WTC11 (cell line): ENCODE measurements around the gene MICAL2. TPM values are rescaled to one million over a fixed set of nuclear protein-coding genes. Genes with fewer than 3 reads are reported as not detected.

Experiments used
- ATAC-seq: fragments of 200-7000 bp; cut with Tn5 transposase; 2 replicates; pipeline ENCODE4 v1.10.0; 2021; ENCODE audit warnings: mild to moderate bottlenecking, moderate library complexity
- CTCF ChIA-PET: fragments of 300-600 bp; sonication (Branson Sonifier 250); formaldehyde crosslinking; loops from one replicate; lab custom pipeline; 2021; ENCODE audit warnings: antibody characterized with exemption; lab: Charles Lee
- POLR2A ChIA-PET: fragments of 350-600 bp; sonication (Branson Sonifier 250); formaldehyde crosslinking; loops from one replicate; lab custom pipeline; 2021; ENCODE audit warnings: antibody characterized with exemption; lab: Charles Lee
- DNase-seq: peaks from one replicate; pipeline ENCODE4 v3.0.0; 2021; ENCODE audit warnings: low spot score
- H3K27ac Mint-ChIP-seq: 2 replicates; pipeline ENCODE4 v1.8.0; 2021; ENCODE audit warnings: mixed read lengths
- H3K27me3 Mint-ChIP-seq: 2 replicates; pipeline ENCODE4 v1.8.0; 2021; ENCODE audit warnings: low read depth, mild to moderate bottlenecking, moderate library complexity, mixed read lengths
- H3K36me3 Mint-ChIP-seq: 2 replicates; pipeline ENCODE4 v1.8.0; 2021; ENCODE audit warnings: mixed read lengths
- H3K4me1 Mint-ChIP-seq: 2 replicates; pipeline ENCODE4 v1.8.0; 2022; ENCODE audit warnings: mixed read lengths
- H3K4me3 Mint-ChIP-seq: 2 replicates; pipeline ENCODE4 v1.8.0; 2021; ENCODE audit warnings: mild to moderate bottlenecking, moderate library complexity, mixed read lengths
- H3K9me3 Mint-ChIP-seq: 2 replicates; pipeline ENCODE4 v1.8.0; 2021; ENCODE audit warnings: mixed read lengths
- ATF2 ChIP-seq: sonication (generic); formaldehyde crosslinking; IDR thresholded peaks from 2 replicates; pipeline ENCODE4 v1.8.1; 2022; ENCODE audit warnings: low read depth, missing genetic modification reagents, borderline replicate concordance
- CREB1 ChIP-seq: sonication (generic); formaldehyde crosslinking; IDR thresholded peaks from 2 replicates; pipeline ENCODE4 v1.8.0; 2023; ENCODE audit warnings: mild to moderate bottlenecking, missing genetic modification reagents
- FOXJ3 ChIP-seq: sonication (generic); formaldehyde crosslinking; IDR thresholded peaks from 2 replicates; pipeline ENCODE4 v1.9.0; 2021; ENCODE audit warnings: missing genetic modification reagents, mild to moderate bottlenecking, borderline replicate concordance
- GABPB1 ChIP-seq: sonication (generic); formaldehyde crosslinking; IDR thresholded peaks from 2 replicates; pipeline ENCODE4 v1.8.1; 2023; ENCODE audit warnings: mild to moderate bottlenecking, missing genetic modification reagents
- GRHL2 ChIP-seq: fragments of 250-450 bp; sonication (Bioruptor Pico); IDR thresholded peaks from 2 replicates; pipeline ENCODE4 v1.8.0; 2022; ENCODE audit warnings: mild to moderate bottlenecking, moderate library complexity; ENCODE audit not compliant: insufficient replicate concordance, severe bottlenecking
- HMGA2 ChIP-seq: fragments of 250-450 bp; sonication (Bioruptor Pico); IDR thresholded peaks from 2 replicates; pipeline ENCODE4 v1.4.0; 2021; ENCODE audit warnings: mild to moderate bottlenecking, moderate library complexity
- RORB ChIP-seq: fragments of 250-450 bp; sonication (Bioruptor Pico); IDR thresholded peaks from 2 replicates; pipeline ENCODE4 v1.9.0; 2021; ENCODE audit warnings: mild to moderate bottlenecking
- STAT6 ChIP-seq: sonication (generic); formaldehyde crosslinking; conservative IDR thresholded peaks from 2 replicates; pipeline ENCODE4 v1.8.1; 2023; ENCODE audit warnings: mild to moderate bottlenecking, low read depth, missing genetic modification reagents, moderate library complexity
- ZBTB43 ChIP-seq: sonication (generic); formaldehyde crosslinking; IDR thresholded peaks from 2 replicates; pipeline ENCODE4 v1.8.1; 2023; ENCODE audit warnings: mild to moderate bottlenecking, missing genetic modification reagents
- ZNF121 ChIP-seq: sonication (generic); formaldehyde crosslinking; IDR thresholded peaks from 2 replicates; pipeline ENCODE4 v1.8.0; 2023; ENCODE audit warnings: missing genetic modification reagents
- total RNA-seq: library from RNA; stranded (reverse); gene quantifications from 3 replicates; pipeline ENCODE4 v1.2.3, GENCODE V29; 2021
- TF ChIP-seq, protein P1 (sequence below): sonication (generic); formaldehyde crosslinking; IDR thresholded peaks from 2 replicates; pipeline ENCODE4 v1.8.0; 2023; ENCODE audit warnings: missing genetic modification reagents, mild to moderate bottlenecking, borderline replicate concordance
- TF ChIP-seq, protein P2 (sequence below): sonication (generic); formaldehyde crosslinking; IDR thresholded peaks from 2 replicates; pipeline ENCODE4 v1.8.0; 2022; ENCODE audit warnings: mild to moderate bottlenecking, missing genetic modification reagents
- TF ChIP-seq, protein P3 (sequence below): sonication (generic); formaldehyde crosslinking; IDR thresholded peaks from 2 replicates; pipeline ENCODE4 v1.8.1; 2022; ENCODE audit warnings: mild to moderate bottlenecking, missing genetic modification reagents, moderate library complexity, borderline replicate concordance
- TF ChIP-seq, protein P4 (sequence below): fragments of 250-450 bp; sonication (Bioruptor Pico); IDR thresholded peaks from 2 replicates; pipeline ENCODE4 v1.9.0; 2021; ENCODE audit warnings: mild to moderate bottlenecking

Gene MICAL2
- total RNA-seq, 1 experiment from 2014 or later, result 3.1 TPM

DNA sequence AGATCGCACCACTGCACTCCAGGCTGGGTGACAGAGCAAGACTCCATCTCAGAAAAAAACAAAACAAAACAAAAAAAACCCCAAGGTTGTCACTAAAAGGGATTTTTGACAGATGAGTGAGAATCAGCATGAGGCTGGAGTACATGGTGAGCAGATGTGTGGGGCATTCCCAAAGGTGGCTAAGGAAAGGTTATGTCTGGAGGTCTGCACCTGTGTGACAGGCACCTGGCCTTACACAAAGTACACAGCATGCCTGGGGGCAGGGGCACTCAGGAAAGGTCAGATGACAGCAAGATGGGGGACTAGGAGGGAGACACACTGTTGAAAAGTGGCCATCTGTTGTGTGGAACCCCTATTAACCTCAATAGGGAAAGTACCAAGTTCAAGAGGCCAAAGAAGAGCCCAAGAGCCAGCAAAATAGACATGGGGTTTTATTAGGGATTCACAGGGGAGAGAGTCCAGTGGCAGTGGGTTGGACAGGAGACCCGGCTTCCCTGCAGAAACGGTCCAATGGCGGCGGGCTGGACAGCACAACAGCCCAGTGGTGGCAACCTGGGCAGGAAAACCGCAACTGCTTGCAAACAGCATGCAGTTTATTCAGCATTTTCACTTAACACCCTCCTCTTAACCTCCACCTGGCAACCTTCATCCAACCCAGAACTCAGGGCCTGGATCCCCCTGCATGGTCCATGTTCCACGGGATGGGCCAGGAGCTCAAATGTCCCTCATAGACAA is 101.1 kb downstream of the MICAL2 start (continued):
- TF ChIP-seq, protein P1, sequence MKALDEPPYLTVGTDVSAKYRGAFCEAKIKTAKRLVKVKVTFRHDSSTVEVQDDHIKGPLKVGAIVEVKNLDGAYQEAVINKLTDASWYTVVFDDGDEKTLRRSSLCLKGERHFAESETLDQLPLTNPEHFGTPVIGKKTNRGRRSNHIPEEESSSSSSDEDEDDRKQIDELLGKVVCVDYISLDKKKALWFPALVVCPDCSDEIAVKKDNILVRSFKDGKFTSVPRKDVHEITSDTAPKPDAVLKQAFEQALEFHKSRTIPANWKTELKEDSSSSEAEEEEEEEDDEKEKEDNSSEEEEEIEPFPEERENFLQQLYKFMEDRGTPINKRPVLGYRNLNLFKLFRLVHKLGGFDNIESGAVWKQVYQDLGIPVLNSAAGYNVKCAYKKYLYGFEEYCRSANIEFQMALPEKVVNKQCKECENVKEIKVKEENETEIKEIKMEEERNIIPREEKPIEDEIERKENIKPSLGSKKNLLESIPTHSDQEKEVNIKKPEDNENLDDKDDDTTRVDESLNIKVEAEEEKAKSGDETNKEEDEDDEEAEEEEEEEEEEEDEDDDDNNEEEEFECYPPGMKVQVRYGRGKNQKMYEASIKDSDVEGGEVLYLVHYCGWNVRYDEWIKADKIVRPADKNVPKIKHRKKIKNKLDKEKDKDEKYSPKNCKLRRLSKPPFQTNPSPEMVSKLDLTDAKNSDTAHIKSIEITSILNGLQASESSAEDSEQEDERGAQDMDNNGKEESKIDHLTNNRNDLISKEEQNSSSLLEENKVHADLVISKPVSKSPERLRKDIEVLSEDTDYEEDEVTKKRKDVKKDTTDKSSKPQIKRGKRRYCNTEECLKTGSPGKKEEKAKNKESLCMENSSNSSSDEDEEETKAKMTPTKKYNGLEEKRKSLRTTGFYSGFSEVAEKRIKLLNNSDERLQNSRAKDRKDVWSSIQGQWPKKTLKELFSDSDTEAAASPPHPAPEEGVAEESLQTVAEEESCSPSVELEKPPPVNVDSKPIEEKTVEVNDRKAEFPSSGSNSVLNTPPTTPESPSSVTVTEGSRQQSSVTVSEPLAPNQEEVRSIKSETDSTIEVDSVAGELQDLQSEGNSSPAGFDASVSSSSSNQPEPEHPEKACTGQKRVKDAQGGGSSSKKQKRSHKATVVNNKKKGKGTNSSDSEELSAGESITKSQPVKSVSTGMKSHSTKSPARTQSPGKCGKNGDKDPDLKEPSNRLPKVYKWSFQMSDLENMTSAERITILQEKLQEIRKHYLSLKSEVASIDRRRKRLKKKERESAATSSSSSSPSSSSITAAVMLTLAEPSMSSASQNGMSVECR (CRISPR knock-in tag), result no peak
- TF ChIP-seq, protein P2, sequence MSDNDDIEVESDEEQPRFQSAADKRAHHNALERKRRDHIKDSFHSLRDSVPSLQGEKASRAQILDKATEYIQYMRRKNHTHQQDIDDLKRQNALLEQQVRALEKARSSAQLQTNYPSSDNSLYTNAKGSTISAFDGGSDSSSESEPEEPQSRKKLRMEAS, result no peak

DNA sequence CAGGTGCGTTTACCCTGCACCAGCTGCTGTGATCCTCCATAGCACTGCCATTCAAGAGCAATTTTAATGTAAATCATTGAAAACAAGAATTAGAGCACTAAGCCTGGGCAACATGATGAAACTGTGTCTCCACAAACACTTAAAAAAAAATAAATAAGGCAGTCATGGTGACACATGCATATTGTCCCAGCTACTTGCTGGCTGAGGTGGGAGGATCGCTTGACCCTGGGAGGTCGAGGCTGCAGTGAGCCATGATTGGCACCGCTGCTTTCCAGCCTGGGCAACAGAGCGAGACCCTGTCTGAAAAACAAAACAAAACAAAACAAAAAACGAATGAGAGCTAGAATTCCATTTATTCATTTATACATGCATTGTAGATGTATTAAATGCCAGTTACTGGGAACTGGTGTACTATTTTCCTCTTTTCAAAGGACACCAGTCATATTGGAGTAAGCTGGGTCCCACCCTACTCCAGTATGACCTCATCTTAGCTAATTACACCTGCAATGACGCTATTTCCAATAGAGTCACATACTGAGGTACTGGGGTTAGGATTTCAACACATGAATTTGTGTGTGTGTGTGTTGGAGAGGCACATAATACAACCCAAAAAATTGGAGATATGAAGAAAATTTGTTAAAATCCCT is 101.9 kb downstream of the MICAL2 start:
- Mint-ChIP-seq H3K36me3 (no peaks in the 10 kb centered on the region), H3K27me3 (no peaks in the 10 kb centered on the region), H3K9me3 (no peaks in the 10 kb centered on the region), H3K4me3 (no peak overlapping the region), H3K27ac (no peak overlapping the region), H3K4me1 (peaks cover 8% of the 10 kb centered on the region)
- DNase-seq (no peak), ATAC-seq (no peak)
- ChIA-PET CTCF (no interaction called here), POLR2A (no interaction called here)
- TF ChIP-seq STAT6 (CRISPR knock-in tag) (no peak), CREB1 (CRISPR knock-in tag) (no peak), FOXJ3 (CRISPR knock-in tag) (no peak), HMGA2 (CRISPR knock-in tag) (no peak), ZBTB43 (no peak), RORB (CRISPR knock-in tag) (no peak), ZNF121 (CRISPR knock-in tag) (no peak), GRHL2 (CRISPR knock-in tag) (no peak), GABPB1 (CRISPR knock-in tag) (no peak), ATF2 (CRISPR knock-in tag) (no peak)
- TF ChIP-seq, protein P1 (CRISPR knock-in tag), result no peak
- TF ChIP-seq, protein P3, sequence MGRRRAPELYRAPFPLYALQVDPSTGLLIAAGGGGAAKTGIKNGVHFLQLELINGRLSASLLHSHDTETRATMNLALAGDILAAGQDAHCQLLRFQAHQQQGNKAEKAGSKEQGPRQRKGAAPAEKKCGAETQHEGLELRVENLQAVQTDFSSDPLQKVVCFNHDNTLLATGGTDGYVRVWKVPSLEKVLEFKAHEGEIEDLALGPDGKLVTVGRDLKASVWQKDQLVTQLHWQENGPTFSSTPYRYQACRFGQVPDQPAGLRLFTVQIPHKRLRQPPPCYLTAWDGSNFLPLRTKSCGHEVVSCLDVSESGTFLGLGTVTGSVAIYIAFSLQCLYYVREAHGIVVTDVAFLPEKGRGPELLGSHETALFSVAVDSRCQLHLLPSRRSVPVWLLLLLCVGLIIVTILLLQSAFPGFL (CRISPR knock-in tag), result no peak
- TF ChIP-seq, protein P4, sequence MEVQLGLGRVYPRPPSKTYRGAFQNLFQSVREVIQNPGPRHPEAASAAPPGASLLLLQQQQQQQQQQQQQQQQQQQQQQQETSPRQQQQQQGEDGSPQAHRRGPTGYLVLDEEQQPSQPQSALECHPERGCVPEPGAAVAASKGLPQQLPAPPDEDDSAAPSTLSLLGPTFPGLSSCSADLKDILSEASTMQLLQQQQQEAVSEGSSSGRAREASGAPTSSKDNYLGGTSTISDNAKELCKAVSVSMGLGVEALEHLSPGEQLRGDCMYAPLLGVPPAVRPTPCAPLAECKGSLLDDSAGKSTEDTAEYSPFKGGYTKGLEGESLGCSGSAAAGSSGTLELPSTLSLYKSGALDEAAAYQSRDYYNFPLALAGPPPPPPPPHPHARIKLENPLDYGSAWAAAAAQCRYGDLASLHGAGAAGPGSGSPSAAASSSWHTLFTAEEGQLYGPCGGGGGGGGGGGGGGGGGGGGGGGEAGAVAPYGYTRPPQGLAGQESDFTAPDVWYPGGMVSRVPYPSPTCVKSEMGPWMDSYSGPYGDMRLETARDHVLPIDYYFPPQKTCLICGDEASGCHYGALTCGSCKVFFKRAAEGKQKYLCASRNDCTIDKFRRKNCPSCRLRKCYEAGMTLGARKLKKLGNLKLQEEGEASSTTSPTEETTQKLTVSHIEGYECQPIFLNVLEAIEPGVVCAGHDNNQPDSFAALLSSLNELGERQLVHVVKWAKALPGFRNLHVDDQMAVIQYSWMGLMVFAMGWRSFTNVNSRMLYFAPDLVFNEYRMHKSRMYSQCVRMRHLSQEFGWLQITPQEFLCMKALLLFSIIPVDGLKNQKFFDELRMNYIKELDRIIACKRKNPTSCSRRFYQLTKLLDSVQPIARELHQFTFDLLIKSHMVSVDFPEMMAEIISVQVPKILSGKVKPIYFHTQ, result no peak
